Astrocyte (in vitro differentiated cells and primary cell): ENCODE results near the gene TMEM95. TPM values are rescaled to one million over a fixed set of nuclear protein-coding genes. Genes with fewer than 3 reads are reported as not detected.

ENCODE experiments used
- DNase-seq: peaks from one replicate; pipeline ENCODE4 v3.0.0-alpha.2; 2010; ENCODE audit warnings: low read depth
- FAIRE-seq: peaks from 2 replicates; lab custom pipeline; 2011; peaks lifted over from hg19 to GRCh38; lab: Jason Lieb, UNC
- H2AFZ ChIP-seq: 2 replicates; pipeline ENCODE4 v1.6.0; 2012; ENCODE audit warnings: low read depth, low read length, inconsistent platforms
- H3K27ac ChIP-seq: 2 replicates; pipeline ENCODE4 v1.5.1; 2011; ENCODE audit warnings: low read depth, low read length, inconsistent platforms
- H3K27me3 ChIP-seq: 2 replicates; pipeline ENCODE4 v1.6.0; 2011; ENCODE audit warnings: low read length, inconsistent platforms; ENCODE audit not compliant: insufficient read depth
- H3K36me3 ChIP-seq: 2 replicates; pipeline ENCODE4 v1.5.1; 2011; ENCODE audit warnings: low read length, inconsistent platforms; ENCODE audit not compliant: insufficient read depth
- H3K4me1 ChIP-seq: 2 replicates; pipeline ENCODE4 v1.5.1; 2011; ENCODE audit warnings: low read length, inconsistent platforms; ENCODE audit not compliant: insufficient read depth
- H3K4me2 ChIP-seq: 2 replicates; pipeline ENCODE4 v1.6.0; 2012; ENCODE audit warnings: low read length, inconsistent platforms
- H3K4me3 ChIP-seq: 2 replicates; pipeline ENCODE4 v1.5.1; 2011; ENCODE audit warnings: low read depth, mild to moderate bottlenecking, low read length, inconsistent platforms; ENCODE audit not compliant: insufficient read depth
- H3K79me2 ChIP-seq: 2 replicates; pipeline ENCODE4 v1.6.0; 2012; ENCODE audit warnings: mild to moderate bottlenecking, low read length, inconsistent platforms; ENCODE audit not compliant: insufficient read depth
- H3K9ac ChIP-seq: 2 replicates; pipeline ENCODE4 v1.6.0; 2012; ENCODE audit warnings: mild to moderate bottlenecking, low read length, inconsistent platforms
- H3K9me3 ChIP-seq: 2 replicates; pipeline ENCODE4 v1.5.1; 2012; ENCODE audit warnings: low read depth, mild to moderate bottlenecking, low read length, inconsistent platforms; ENCODE audit not compliant: insufficient read depth
- H4K20me1 ChIP-seq: 2 replicates; pipeline ENCODE4 v1.6.0; 2012; ENCODE audit warnings: low read length, inconsistent platforms; ENCODE audit not compliant: insufficient read depth
- H3K27ac Mint-ChIP-seq: one replicate; pipeline ENCODE4 v1.8.0; 2021; ENCODE audit warnings: mild to moderate bottlenecking, mixed read lengths; ENCODE audit not compliant: unreplicated experiment
- H3K27me3 Mint-ChIP-seq: one replicate; pipeline ENCODE4 v1.8.0; 2021; ENCODE audit warnings: low read depth, mixed read lengths; ENCODE audit not compliant: unreplicated experiment
- H3K36me3 Mint-ChIP-seq: one replicate; pipeline ENCODE4 v1.8.0; 2021; ENCODE audit warnings: low read depth, mixed read lengths; ENCODE audit not compliant: unreplicated experiment
- H3K4me1 Mint-ChIP-seq: one replicate; pipeline ENCODE4 v1.8.0; 2021; ENCODE audit warnings: low read depth, mixed read lengths; ENCODE audit not compliant: unreplicated experiment
- H3K4me3 Mint-ChIP-seq: one replicate; pipeline ENCODE4 v1.8.0; 2021; ENCODE audit warnings: mild to moderate bottlenecking, moderate library complexity, mixed read lengths; ENCODE audit not compliant: unreplicated experiment
- H3K9me3 Mint-ChIP-seq: one replicate; pipeline ENCODE4 v1.8.0; 2021; ENCODE audit warnings: mild to moderate bottlenecking, mixed read lengths; ENCODE audit not compliant: unreplicated experiment
- EZH2 ChIP-seq: IDR thresholded peaks from 2 replicates; pipeline ENCODE4 v1.6.1; 2012; ENCODE audit warnings: mild to moderate bottlenecking, low read length, inconsistent platforms; ENCODE audit not compliant: insufficient read depth
- total RNA-seq: library from RNA; stranded (reverse); gene quantifications from 2 replicates; pipeline ENCODE4 v1.2.1, GENCODE V29; 2021
- TF ChIP-seq, protein P1 (sequence below): IDR thresholded peaks from 2 replicates; pipeline ENCODE4 v1.5.1; 2011; ENCODE audit warnings: low read depth, mild to moderate bottlenecking, inconsistent platforms, low read length, moderate library complexity; ENCODE audit not compliant: insufficient read depth

Gene TMEM95
- total RNA-seq, 1 donor from 2014 or later = 0.30 TPM

DNA sequence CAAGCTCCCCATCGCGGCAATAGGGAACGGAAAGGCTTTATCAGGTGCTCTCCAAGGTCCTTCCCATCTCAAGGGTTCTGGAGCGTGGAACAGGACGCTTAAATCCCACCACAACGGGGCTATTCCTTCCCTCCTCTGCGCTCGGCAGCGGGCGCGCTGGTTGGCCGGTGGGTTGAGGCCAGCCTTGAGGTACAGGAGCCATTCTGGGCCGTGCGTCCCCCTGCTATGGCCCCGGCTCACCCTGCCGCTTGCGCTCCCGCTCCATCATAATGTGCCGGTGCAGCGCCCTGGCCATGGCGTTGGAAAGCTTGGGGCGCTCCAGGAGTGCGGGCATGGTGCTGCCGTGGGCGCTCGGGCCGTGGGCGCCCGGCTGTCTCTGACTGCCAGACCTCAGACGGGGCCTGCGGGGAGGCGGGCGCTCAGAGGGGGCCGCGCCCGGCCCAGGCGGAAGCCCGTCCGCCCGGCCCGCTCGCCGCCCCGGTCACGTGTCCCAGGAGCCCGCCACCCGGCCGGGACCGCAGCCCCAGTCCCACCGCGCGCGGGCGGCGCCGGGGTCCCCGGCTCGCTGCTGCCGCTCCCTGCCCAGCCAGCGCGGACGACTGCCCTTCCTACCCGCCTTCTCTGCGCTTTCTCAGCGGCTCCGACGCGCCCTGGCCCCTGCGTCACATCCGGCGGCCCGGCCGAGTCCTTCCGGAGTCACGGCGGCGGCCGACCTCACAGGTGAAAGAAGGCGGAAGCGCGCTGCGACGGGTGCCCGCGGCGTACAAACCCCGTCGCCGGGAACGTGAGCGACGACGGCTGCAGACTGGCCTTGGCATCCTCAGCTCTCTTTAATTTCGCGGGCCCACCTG lies 40.0 kb upstream of the TMEM95 start, which contains the start of gene GPS2:
GPS2 (minus strand) TSS at position 642 of the 851 bp plus-strand sequence; CDS start at position 334, 308 bp downstream.
- Histone ChIP-seq H3K4me2 (peak within 1 kb of the TSS; percentile 95), H3K27me3 (no peaks in the 10 kb centered on the region), H3K36me3 (peaks cover 35% of the 10 kb centered on the region), H3K9ac (peak within 1 kb of the TSS; percentile 81), H4K20me1 (peaks cover 46% of the 10 kb centered on the region), H2AFZ (peak within 1 kb of the TSS; percentile 85), H3K9me3 (no peaks in the 10 kb centered on the region), H3K4me1 (peaks cover 22% of the 10 kb centered on the region), H3K79me2 (peaks cover 41% of the 10 kb centered on the region), H3K27ac (peak within 1 kb of the TSS; percentile 80), H3K4me3 (peak within 1 kb of the TSS; percentile 80)
- H3K36me3 Mint-ChIP-seq = peaks cover 25% of the 10 kb centered on the region
- H3K4me3 Mint-ChIP-seq = peak within 1 kb of the TSS; percentile 94
- TF ChIP-seq EZH2 = no peak
- TF ChIP-seq, protein P1, sequence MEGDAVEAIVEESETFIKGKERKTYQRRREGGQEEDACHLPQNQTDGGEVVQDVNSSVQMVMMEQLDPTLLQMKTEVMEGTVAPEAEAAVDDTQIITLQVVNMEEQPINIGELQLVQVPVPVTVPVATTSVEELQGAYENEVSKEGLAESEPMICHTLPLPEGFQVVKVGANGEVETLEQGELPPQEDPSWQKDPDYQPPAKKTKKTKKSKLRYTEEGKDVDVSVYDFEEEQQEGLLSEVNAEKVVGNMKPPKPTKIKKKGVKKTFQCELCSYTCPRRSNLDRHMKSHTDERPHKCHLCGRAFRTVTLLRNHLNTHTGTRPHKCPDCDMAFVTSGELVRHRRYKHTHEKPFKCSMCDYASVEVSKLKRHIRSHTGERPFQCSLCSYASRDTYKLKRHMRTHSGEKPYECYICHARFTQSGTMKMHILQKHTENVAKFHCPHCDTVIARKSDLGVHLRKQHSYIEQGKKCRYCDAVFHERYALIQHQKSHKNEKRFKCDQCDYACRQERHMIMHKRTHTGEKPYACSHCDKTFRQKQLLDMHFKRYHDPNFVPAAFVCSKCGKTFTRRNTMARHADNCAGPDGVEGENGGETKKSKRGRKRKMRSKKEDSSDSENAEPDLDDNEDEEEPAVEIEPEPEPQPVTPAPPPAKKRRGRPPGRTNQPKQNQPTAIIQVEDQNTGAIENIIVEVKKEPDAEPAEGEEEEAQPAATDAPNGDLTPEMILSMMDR = no peak
- no peaks in the 10 kb centered on the region for H3K27me3 Mint-ChIP-seq
- H3K27ac Mint-ChIP-seq = peak within 1 kb of the TSS; percentile 92
- DNase-seq (peak; percentile 58), FAIRE-seq (no peak)
- peaks cover 42% of the 10 kb centered on the region for H3K4me1 Mint-ChIP-seq
- H3K9me3 Mint-ChIP-seq = no peaks in the 10 kb centered on the region

DNA sequence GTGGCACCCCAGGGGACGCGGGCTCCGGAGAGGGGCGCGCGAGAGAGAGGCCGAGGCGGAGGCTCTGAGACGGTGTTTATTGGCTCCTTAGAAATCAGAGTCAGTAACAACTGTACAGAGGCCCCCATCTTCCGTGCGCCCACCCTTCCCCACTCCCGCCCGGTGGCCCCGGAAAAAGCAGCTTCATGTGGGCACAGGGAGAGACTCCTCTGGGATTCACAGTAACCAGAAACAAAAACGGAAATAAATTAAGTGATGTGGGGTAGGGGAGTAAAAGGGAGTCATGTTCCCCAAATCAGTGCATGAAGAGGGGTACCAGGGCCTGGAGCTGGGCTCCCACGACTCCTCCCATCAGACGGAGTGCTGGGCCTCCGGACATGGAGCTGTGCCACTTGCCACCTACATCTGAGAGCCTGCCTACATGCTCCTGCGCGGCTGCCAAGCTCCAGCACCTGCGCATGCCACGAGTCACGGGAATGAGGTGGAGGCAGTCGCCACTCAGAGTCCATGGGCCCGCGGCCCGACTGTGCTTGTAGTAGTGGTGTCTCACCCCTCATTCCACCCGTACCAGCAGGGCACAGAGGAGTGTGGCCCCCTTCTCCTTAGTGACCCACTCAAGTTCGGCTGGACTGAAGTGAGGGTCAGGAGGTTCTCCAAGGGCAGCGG lies 39.3 kb upstream of the TMEM95 start:
- Histone ChIP-seq H3K27me3 (no peaks in the 10 kb centered on the region), H3K27ac (peak overlapping the region; percentile 80), H3K9ac (peak overlapping the region; percentile 81), H4K20me1 (peaks cover 39% of the 10 kb centered on the region), H3K79me2 (peaks cover 33% of the 10 kb centered on the region), H3K4me1 (peaks cover 20% of the 10 kb centered on the region), H3K4me3 (peak overlapping the region; percentile 80), H3K4me2 (peak overlapping the region; percentile 95), H3K36me3 (peaks cover 29% of the 10 kb centered on the region), H2AFZ (peak overlapping the region; percentile 85), H3K9me3 (no peaks in the 10 kb centered on the region)
- peaks cover 34% of the 10 kb centered on the region for H3K4me1 Mint-ChIP-seq
- H3K36me3 Mint-ChIP-seq = peaks cover 19% of the 10 kb centered on the region
- no peak for FAIRE-seq
- DNase-seq = no peak
- H3K27me3 Mint-ChIP-seq = no peaks in the 10 kb centered on the region
- TF ChIP-seq, protein P1 = no peak
- no peak for TF ChIP-seq EZH2
- H3K9me3 Mint-ChIP-seq = no peaks in the 10 kb centered on the region
- peak overlapping the region; percentile 82 for H3K4me3 Mint-ChIP-seq
- H3K27ac Mint-ChIP-seq = peak overlapping the region; percentile 83
